SK-N-SH (cell line): ENCODE measurements around the gene JAG2.

ENCODE experiments used
- CTCF ChIP-seq: fragments of 200-600 bp; sonication (generic); IDR thresholded peaks from 2 replicates; pipeline ENCODE4 v1.6.1; 2017; ENCODE audit warnings: antibody characterized with exemption, mild to moderate bottlenecking, moderate library complexity
- ELF1 ChIP-seq: IDR thresholded peaks from 2 replicates; pipeline ENCODE4 v1.4.0; 2012
- EP300 ChIP-seq, 2 experiments: IDR thresholded peaks; 2 replicates each; pipeline versions ENCODE4 v1.4.0 to v1.6.1; 2012; ENCODE audit warnings: borderline replicate concordance in 1 of 2, low read depth in 1 of 2, low read length in 1 of 2
- EZH2phosphoT487 ChIP-seq: fragments of 200-600 bp; sonication (generic); IDR thresholded peaks from 2 replicates; pipeline ENCODE4 v1.6.1; 2017; ENCODE audit warnings: low read depth, mixed run types, mild to moderate bottlenecking, antibody characterized with exemption, moderate library complexity, borderline replicate concordance
- FOSL2 ChIP-seq: IDR thresholded peaks from 2 replicates; pipeline ENCODE4 v1.4.0; 2012; ENCODE audit warnings: low read depth, mild to moderate bottlenecking, moderate library complexity, borderline replicate concordance
- GABPA ChIP-seq: IDR thresholded peaks from 2 replicates; pipeline ENCODE4 v1.4.0; 2012; ENCODE audit warnings: low read depth, mild to moderate bottlenecking
- MXI1 ChIP-seq: IDR thresholded peaks from 2 replicates; pipeline ENCODE4 v1.6.1; 2012; ENCODE audit warnings: mild to moderate bottlenecking, low read depth, low read length, improper control_type of control experiment
- NRF1 ChIP-seq: IDR thresholded peaks from 2 replicates; pipeline ENCODE4 v1.6.1; 2012; ENCODE audit warnings: low read depth, mild to moderate bottlenecking, low read length
- RCOR1 ChIP-seq: fragments of 150-350 bp; IDR thresholded peaks from 2 replicates; pipeline ENCODE4 v1.6.1; 2017; ENCODE audit warnings: antibody characterized with exemption, low read length
- REST ChIP-seq: IDR thresholded peaks from 2 replicates; pipeline ENCODE4 v1.6.1; 2012; ENCODE audit warnings: mild to moderate bottlenecking, low read depth, low read length, moderate library complexity
- TAF1 ChIP-seq: IDR thresholded peaks from 2 replicates; pipeline ENCODE4 v1.6.1; 2012; ENCODE audit warnings: low read depth, mild to moderate bottlenecking, low read length, moderate library complexity, borderline replicate concordance
- TCF12 ChIP-seq: IDR thresholded peaks from 2 replicates; pipeline ENCODE4 v1.4.0; 2012
- YY1 ChIP-seq: IDR thresholded peaks from 2 replicates; pipeline ENCODE4 v1.4.0; 2012; ENCODE audit warnings: low read depth, mild to moderate bottlenecking
- ZBTB33 ChIP-seq: IDR thresholded peaks from 2 replicates; pipeline ENCODE4 v1.4.0; 2012; ENCODE audit warnings: low read depth, borderline replicate concordance

DNA sequence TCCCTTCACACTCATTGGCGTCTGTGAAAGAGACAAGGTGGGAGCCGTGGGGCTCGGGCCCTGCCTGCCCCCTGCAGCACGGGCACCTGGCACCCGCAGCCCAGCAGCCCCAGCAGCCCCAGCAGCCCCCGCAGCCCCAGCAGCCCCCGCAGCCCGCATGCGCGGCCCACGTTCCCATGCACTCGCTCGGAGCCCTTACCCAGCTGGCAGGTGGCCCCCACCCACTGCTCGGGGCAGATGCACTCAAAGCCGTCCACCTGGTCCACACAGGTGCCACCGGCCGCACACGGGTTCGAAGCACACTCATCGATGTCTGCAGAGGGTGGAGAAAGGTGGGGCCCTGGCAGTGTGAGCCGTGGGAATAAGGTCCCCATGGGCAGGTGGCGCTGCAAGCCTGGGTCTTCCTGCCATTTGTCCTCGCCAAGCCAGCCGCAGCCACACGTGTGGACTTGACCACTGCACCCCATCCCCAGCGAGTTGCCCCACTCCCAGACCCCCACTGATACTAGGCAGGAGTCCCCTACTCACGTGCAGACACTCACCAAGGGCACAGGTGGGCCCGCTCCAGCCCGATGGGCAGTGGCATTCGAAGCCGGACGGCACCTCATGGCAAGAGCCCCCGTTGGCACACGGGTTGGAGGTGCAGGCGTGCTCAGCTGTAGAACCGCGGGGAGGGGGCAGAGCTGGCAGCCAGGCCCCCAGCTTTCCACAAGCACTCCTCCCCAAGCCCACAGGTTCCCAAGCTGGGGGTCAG is 17.3 kb downstream of the JAG2 start:
- TF ChIP-seq RCOR1 (no peak), ZBTB33 (no peak), CTCF (no peak), TCF12 (no peak), REST (no peak), EP300 (IDR thresholded peaks at IDR 0.05; ENCODE audit: borderline replicate concordance in 1 of 2, low read depth in 1 of 2, low read length in 1 of 2) (no peak), EZH2phosphoT487 (no peak), FOSL2 (no peak), TAF1 (no peak), GABPA (no peak), YY1 (no peak), NRF1 (no peak), MXI1 (no peak), ELF1 (no peak)
